ENCODE results near the gene RAD51B.

- TF ChIP-seq POLR2A (IDR thresholded peaks at IDR 0.05) (no peak), CTCF (IDR thresholded peaks at IDR 0.05) (no peak)
Observed at GRCh38 chr14:68113343-68113930, 293.9 kb downstream of the RAD51B start.

Measured in thyroid gland (tissue), 4 donors.